Esophagus muscularis mucosa (tissue), 3 donors: ENCODE results near the gene PEX7.

Experiments
- CTCF ChIP-seq, 3 experiments: fragments of 200-600 bp in 2 of 3; fragments of 450-650 bp in 1 of 3; sonication (generic) in 2 of 3; IDR thresholded peaks; one replicate each; pipeline ENCODE4 v1.5.1; 2017 to 2019; ENCODE audit warnings: antibody characterized with exemption in 3 of 3, mild to moderate bottlenecking in 2 of 3, moderate library complexity in 1 of 3
- POLR2A ChIP-seq: fragments of 450-650 bp; IDR thresholded peaks from one replicate; pipeline ENCODE4 v1.6.1; 2017; ENCODE audit warnings: antibody characterized with exemption, moderate library complexity, mild to moderate bottlenecking, low read depth

- TF ChIP-seq CTCF (IDR thresholded peaks at IDR 0.05) (no peak), POLR2A (no peak)
These were observed 29.0 kb upstream of the PEX7 start for GRCh38 chr6:136793363-136793762.
